Jurkat, Clone E6-1 (cell line): ENCODE measurements around the gene KCNJ4.

Experiments
- DNase-seq: peaks from one replicate; pipeline ENCODE4 v3.0.0-alpha.2; 2011; ENCODE audit warnings: low read depth, low spot score
- H3K4me3 ChIP-seq: 2 replicates; pipeline ENCODE4 v1.5.1; 2011; ENCODE audit warnings: mild to moderate bottlenecking, low read length, control low read depth, moderate library complexity

The KCNJ4 gene

DNA sequence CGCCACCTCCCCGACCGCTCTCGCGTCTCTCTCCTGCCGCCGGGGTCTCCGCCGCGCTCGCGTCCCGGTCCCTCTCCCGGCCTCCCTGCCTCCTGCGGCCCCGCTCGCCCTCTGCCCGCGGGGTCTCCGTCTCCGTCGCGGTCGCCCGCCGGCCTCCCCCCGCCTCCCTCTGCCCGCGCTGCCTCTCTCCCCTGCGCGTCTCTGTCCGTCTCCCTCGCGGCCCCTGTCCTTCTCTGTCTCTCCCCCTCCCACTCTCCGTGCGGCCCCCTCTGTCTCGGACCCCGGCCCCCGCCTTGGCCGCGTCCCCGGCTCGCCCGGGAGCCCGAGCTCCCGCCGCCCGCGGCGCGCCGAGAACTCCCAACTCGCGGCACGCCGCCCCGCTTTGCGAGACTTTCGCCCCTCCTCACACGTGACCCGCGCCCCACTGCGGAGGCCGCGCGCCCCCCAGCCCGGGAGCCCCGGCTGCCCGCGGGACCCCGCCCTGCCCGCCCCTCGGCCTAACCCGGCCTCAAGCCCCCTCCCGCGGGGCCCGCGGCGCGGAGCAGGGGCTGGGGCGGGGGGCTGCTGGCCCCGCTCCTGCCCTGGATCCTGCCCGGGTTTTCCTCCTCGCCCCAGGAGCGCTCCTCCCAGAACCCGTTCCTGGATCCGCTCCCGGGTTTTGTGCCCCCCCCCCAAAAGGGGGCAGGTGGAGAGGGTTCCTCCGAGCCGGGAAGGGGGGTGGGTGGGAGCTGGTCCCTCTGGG is 702 bp upstream of the KCNJ4 start:
- peak; percentile 40 for DNase-seq
- H3K4me3 ChIP-seq: peak overlapping the region; percentile 39

DNA sequence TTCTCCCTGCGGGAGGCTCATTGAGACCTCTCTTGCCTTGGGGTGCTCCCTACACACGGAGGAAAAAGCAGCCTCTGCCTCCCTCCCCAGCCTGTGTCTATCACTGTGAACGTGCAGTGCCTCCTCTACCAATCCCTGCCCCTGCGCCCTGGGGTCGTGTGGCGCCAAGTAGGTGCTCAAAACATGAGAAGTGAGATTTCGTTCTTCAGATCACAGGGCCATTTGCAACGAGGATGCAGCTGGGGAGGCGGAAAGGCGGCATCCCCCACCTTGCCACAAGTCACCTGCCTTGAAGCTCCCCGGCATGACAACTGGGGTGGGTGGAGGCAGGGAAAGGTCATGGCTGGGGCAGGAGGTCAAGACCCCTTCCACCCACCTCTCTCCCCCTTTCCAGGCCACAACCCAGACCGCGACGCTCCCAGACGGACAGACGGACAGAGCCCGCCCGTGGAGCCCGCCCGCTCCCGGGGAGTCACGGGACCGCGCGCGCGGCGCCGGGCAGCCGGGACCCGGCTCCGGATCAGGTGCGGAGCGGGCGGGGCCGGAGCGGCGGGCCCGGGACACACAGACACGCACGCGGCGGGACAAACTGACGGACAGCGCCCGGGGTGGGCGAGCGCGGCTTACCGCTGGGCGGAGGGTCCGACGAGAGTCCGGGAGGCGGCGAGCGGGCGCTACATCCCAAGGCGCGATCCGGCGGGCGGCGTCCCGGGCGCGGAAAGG is 485 bp downstream of the KCNJ4 start:
- DNase-seq: peak; percentile 58

DNA sequence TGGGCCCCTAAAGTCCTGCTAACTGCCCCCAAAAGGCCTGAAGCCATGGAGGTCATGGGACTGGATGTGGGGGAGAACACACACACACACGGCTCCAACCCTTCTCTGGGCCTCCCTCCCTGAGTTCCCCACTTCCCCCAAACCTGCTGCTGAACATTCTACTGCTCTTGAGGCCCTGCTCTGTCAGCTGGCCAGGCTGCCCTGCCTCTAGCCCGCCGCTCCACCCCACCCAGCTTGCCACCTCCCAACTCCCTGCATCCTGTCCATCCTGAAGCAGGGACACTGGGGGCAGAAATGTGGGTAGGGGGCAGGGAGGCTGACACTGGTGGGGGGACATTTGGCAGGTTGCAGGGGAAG is 1.0 kb downstream of the KCNJ4 start:
- H3K4me3 ChIP-seq: no peak overlapping the region; the same call in 1 of the 2 replicates
- no peak for DNase-seq

More for the DNA sequence above, 485 bp downstream of the KCNJ4 start:
- peak overlapping the region; percentile 24 for H3K4me3 ChIP-seq

DNA sequence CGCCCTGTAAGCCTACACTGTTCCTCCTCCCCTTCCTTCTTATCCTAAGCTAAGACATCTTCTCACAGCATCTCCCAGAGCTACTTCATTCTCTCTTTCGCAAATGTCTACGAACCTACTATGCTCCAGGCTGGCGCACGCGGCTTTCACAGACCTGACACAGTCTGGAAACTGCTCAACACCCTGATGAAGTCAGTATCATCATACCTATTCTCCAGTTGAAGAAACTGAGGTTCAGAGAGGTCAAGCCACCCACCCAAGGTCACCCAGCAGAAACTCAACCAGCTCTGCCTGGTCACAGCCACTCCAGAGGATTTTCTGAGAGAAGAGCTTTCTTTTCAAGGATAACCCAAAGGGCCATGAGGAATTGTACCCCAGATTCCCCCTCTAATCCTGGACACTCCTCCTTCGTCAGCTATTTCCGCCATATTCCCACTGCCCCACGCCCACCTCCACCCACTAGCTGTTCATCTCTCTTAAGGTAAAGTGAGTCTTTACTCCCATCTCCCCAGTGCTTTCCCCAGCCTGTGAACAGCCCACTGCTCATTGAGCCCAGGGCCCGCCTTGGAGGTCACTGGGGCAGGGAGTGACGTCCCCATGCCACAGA is 1.8 kb downstream of the KCNJ4 start:
- no peak for DNase-seq
- no peak overlapping the region for H3K4me3 ChIP-seq

DNA sequence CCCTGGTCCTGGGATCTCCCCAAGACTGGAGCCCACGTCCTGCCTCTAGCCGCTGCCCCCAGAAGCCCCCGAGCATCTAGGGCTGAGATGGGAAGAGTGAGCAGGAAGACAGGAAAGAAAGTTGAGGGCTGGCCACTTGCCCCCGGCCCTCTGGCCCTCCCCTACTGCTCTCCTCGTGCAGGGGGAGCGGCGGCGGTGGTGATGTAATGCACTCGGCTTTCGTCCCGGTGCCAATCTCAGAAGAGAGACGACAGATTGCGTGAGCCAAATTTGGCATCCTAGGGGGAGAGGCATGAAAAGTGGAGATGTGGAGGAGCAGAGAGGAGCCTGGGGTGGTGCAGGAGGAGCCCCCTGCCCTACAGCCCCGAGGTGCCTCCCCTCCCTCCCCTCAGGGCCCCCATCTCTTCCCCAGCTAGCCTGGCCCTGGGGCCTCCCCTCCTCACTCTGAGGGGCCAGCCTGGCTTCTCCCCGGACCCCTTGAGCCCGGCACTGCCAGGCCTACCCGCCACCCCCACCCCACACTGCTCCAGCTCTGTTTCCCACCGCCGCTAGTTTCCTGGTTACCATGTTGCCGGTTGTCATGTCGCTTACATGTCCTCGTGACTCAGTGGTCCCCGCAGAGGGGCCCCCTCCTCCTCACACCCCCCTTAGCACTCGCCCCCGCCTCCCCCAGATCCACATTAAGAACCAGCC is 2.5 kb downstream of the KCNJ4 start:
- DNase-seq: no peak
- no peak overlapping the region for H3K4me3 ChIP-seq

DNA sequence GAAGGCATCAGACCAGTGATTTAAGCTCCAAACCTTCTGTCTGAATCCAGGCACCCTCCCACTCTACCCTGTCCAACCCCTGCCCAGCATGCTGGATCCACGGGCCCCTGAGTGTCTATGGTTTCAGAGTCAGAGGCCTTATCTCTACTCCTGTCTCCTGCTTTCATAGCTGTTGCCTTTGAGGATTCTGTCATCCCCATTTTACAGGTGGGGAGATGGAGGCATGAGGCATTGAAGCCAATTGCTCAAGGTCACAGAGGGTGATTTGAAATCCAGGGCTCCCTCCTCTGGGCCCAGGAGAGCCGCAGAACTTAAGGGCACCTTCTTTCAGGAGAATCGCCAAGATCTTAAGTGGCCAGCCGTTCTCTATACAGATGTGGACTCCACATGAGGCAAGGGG is 3.1 kb downstream of the KCNJ4 start:
- DNase-seq: no peak
- no peak overlapping the region for H3K4me3 ChIP-seq

DNA sequence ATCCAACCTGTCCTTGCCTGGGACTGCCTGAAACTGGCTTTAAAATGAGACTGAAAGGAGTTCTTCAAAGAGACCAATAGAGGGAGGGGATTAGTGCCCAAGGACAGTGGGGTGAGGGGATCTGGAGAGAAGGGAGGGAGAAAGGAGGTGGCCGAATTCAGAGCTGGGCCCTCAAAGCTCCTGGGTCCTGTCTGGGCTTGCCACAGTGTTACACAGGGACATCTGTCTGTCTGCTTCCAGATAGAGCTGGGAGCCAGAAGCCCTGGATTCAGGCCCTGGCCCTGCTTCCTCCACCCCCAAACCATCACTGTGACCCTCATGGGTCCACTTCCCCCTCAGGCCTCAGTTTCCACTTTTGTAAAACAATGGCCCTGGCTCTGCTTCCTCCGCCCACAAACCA is 3.6 kb downstream of the KCNJ4 start:
- no peak for DNase-seq
- H3K4me3 ChIP-seq: no peak overlapping the region

DNA sequence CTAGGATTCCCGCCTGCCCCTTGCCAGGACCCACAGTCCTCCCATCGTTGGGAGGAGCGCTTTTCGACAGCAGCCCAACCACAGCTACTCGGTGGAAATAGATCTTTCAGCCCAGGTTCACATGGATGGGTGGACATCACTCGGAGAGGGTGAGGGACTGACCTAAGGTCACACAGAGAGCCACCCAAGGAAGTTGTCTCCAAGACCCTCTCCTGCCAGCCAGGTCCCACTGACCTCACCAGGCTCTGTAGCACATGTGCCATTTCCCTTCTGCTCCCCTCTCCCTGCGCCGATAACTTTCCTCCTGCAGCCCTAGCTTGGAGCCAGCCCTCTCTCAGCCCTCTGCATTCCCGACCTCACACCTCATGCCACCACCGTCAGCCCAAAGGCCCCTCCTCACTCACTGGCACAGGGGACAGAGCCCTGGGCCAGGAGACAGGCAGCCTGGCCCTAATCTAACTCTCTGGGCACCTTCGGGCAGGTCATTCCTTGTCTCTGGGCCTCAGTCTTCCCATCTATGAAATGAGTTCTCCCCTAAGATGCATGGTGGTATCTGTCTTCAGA is 4.7 kb downstream of the KCNJ4 start:
- DNase-seq: no peak
- H3K4me3 ChIP-seq: no peak overlapping the region

DNA sequence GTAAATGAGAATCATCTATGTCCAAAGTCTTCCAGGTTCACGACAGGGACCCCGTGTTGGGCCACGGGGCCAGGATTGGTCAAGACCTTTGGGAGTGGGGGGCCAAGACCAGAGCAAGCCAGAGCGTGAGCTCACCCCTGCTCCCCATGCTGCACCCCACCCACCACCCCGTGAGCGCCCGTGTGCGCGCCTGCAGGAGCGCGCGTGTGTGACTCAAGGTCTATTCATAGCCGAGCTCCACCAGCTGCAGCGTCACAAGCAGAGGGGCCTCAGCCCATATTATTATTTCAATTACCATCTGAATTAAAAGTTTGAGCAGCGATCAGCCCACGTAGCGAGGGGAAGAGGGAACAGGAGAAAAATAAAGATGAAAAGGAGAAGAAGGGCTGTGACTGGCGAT is 5.2 kb downstream of the KCNJ4 start:
- no peak for DNase-seq
- H3K4me3 ChIP-seq: no peak overlapping the region

DNA sequence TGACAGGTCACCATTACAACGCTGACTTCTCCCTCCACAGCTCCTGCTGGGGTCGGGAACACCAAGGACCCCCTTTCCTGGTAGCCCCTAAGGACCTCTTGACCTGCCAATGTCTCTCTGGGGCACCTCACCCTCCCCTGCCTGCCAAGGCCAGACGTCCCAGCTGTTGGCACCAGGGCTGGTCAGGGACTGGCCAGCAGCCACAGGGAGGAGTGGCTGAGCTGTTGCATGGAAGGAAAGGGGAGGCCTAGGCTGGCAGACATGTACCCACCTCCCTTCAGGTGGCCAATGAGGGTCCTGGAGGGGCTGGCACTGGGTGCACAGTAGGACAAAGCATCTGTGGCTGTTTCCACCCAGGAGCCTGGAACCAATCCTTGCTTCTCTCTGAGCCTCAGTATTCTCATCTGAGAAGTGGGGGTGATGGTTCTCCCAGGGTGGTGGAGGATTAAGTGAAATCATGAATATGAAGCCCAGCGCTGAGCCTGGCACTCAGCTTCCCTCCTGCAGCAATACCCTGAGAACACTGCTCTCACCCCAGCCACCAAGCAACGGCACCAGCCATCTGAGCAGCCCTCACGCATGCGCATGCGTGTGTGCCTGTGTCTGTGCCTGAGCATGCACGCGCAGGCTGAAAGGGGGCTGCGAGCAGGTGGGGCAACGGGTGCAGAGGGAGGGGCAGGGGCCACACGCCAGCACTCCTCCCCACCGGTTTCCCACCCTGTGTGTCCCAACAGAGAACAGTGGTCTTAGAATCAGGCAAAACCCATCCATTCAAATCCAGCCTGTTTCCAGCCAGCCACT is 5.9 kb downstream of the KCNJ4 start:
- no peak for DNase-seq
- no peak overlapping the region for H3K4me3 ChIP-seq

DNA sequence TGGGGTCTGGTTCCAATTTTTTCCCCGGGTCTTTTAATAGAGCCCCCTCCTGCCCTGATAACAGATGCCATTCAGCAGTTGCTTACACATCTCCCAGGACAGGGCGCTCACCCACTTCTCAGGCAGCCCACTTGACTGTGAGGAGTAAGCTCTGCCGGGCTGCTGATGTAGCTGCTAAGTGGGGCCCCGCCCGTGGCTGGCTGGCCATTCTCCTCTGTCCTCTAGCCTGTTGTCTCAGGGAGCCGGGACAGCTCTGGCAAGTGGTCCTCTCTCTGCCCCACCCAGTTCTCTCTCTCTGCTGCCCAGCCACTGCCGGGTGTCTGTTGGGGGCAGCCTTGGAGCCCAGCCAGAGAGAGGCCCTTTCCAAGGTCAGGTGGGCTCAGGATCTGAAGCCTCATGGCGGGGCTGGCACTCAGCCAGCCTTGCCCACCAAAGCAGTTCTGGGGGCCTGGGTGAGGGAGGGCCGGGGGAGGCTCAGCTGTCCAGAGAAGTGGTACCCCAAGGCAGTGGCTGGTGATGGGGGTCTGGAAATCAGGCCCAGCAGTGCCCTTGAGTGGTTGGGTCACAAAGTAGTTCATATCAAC is 8.9 kb downstream of the KCNJ4 start:
- no peak for DNase-seq
- no peak overlapping the region for H3K4me3 ChIP-seq

DNA sequence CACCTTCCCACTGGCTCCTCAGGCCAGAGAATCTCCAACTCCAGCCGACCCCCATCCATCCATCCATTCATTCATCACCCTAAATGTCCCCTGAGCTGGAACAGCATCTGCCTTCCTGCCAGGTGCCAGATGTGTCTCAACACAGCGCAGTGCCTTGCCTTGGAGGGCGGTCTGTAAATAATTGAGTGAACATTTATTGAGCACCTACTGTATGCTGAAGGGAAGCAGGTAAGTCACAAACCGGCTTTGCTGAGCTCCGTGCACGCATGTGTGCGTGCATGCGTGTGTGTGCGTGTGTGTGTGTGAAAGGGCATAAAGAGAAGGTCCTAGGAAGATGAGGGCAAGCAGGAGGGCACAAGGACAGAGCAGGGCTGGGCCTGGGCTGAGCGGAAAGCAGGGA is 10.2 kb downstream of the KCNJ4 start:
- DNase-seq: no peak

DNA sequence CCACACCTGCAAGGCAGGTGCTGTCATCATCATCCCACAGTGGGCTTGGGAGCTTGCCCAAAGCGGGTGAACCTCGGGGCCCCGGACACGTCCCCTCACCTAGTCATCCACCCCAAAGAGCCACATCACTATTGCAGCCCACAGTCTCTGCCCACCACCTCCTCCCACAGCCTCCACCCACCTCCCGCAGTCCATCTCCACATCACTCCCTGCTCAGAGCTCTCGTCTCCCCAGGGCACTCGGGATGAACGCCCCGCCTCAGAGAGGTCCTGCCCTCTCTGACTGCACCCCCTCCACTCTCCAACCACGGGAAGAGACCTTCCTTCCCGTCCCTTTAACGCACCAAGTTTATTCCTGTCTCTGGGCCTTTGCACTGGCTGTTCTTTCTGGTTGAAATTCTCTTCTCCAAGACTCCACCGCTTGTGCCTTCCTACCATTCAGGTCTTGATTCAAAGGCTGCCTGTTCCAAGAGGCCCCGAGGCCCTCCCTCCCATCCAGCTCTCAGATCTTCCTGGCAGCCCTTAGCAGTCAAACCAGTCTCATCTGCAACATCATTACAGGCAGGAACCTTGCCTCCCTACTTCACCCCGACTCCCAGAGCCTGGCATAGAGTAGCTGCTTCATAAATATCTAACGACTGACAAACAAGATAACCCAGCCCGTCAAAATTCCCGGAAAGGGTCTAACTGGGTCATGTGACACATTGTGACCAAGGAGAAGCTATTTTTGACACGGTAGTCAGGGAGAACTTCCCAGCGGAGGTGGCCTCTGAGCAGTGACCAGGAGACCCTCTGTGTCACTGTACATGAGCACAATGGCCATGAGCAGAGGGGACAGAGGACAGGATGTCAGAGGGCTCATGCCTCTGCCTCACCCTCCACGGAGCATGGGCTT is 11.1 kb downstream of the KCNJ4 start:
- no peak for DNase-seq

More for the DNA sequence above, 10.2 kb downstream of the KCNJ4 start:
- H3K4me3 ChIP-seq: no peak overlapping the region

DNA sequence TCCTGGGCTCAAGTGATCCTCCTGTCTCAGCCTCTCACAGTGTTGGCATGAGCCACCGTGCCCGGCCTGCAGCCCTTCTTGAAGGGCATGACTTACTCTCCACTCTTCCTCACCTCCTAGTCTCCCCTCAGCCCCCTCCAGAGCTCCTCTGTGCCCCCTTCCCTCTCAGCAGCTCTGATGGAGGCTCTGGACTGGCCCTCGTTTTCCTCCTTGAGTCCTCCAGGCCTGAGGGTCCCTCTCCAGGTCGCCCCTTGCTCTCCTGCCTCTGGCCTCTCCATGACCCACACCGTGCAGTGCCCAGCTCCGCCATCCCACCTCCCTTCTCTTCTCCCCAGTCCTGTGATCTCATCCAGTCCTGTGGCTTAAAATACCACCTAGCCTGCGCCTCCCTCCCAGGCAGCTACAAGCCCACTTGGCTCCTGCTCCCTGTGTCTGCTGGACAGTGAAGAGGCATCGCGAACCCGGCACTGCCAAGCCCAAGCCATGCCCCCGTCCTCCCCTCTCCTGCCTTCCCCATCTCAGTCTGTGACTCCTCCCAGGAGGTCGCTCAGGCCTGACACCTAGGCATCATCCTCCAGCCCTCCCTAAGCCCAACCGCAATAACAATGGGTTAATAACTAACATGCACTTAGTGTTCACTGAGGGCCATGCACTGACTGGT is 11.9 kb downstream of the KCNJ4 start:
- no peak overlapping the region for H3K4me3 ChIP-seq

More for the DNA sequence above, 11.1 kb downstream of the KCNJ4 start:
- no peak overlapping the region for H3K4me3 ChIP-seq

DNA sequence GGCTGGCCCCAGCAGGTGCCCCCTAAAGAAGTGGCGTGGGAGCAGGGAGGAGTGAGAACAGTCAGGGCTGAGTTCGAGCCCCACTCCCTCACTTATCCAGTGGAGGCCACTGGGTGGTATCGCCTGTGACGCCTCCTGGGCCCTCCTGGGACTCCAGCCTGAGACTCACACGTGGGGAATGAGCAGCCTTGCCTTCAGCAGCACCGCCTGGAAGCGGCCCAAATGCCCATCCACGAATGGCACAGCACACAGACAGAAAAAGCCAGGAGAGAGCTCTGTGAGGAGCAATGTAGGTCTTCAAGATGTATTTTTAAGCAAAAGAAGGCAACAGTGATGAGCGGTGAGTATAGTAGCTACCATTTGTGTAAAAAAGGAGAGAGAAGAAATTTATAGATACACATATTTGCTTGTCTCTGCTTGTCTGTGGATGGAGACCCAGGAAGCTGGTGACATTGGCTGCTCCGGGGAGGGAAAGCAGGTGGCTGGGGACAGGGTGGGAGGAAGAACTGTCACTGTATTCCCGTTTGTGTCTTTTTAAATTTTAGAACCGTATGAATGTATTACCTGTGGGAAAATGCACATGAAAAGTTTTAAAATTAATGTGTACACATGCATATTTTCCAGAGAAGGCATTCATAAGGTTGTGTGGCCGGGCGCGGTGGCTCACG is 13.2 kb downstream of the KCNJ4 start:
- H3K4me3 ChIP-seq: no peak overlapping the region
- no peak for DNase-seq

More for the DNA sequence above, 11.9 kb downstream of the KCNJ4 start:
- DNase-seq: no peak

DNA sequence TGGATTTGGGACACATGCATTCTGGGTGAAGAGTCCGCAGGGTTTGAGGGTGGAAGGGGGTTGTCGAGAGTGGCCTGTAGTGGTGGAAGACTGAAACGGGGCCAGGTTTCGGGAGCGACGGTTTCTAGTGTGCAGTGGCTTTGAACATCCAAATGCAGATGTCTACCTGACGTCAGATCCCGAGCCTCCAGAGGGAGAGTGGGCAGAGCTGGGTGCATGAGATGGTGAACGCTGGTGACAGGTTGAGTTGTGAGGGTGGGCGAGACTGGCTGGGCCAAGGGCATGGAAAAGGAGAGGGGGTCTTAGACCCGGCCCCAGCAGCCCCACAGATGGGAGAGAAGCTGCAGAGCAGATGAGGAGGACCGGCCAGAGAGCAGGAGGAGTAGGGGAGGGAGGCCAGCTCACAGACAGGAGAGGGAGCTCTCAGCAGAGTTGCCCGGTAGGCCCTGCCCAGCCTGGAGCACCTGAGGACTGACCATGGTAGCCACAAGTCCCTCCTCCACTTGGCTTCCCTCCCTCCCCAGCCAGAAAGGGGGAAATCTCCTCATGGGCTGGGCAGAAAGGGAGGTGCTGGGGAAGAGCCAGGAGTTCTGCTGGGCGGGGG is 14.2 kb downstream of the KCNJ4 start:
- H3K4me3 ChIP-seq: no peak overlapping the region
- no peak for DNase-seq
